Activated gamma-delta T cell treated with Interleukin-2 at 50 U/mL for 16 hours (primary cell): Measurements from ENCODE around the gene CSNK1E.
A peak's percentile ranks its signal among the peaks of the same experiment; 100 is the strongest.
"Not testable (repeated sequence)": the region's sequence is repeated elsewhere in the genome, so short reads cannot be mapped to it uniquely, and the experiment has no call there.

ENCODE experiments used
- DNase-seq: peaks from one replicate; pipeline ENCODE4 v3.0.0-alpha.2; 2020

The CSNK1E gene

GRCh38 chr22:38317122-38317994 lies at the start of gene CSNK1E:
Gene CSNK1E, minus strand, starts transcription at chr22:38317433. Its CDS starts 3,276 bp downstream, at chr22:38314157.
- DNase-seq: peak; percentile 66

- DNase-seq: not testable (repeated sequence)
These were observed 48.6 kb upstream of the CSNK1E start for GRCh38 chr22:38365829-38366228.

GRCh38 chr22:38365174-38365573 lies 47.9 kb upstream of the CSNK1E start:
- DNase-seq: not testable (repeated sequence)

- DNase-seq: not testable (repeated sequence)
These were observed 43.3 kb upstream of the CSNK1E start for GRCh38 chr22:38360560-38360959.

GRCh38 chr22:38359817-38360216 lies 42.6 kb upstream of the CSNK1E start:
- DNase-seq: not testable (repeated sequence)

- DNase-seq: not testable (repeated sequence)
These were observed 40.7 kb upstream of the CSNK1E start for GRCh38 chr22:38357971-38358370.

- no peak for DNase-seq
These were observed 38.0 kb upstream of the CSNK1E start for GRCh38 chr22:38355275-38355674.

- DNase-seq: no peak
These were observed 36.5 kb upstream of the CSNK1E start for GRCh38 chr22:38353701-38354100.

GRCh38 chr22:38353142-38353629 lies 36.0 kb upstream of the CSNK1E start:
- DNase-seq: peak; percentile 61

GRCh38 chr22:38352436-38352835 lies 35.2 kb upstream of the CSNK1E start:
- no peak for DNase-seq

- no peak for DNase-seq
These were observed 33.5 kb upstream of the CSNK1E start for GRCh38 chr22:38350444-38351359.

- DNase-seq: no peak
These were observed 31.7 kb upstream of the CSNK1E start for GRCh38 chr22:38348751-38349496.

GRCh38 chr22:38347944-38348750 lies 30.9 kb upstream of the CSNK1E start:
- DNase-seq: no peak

- DNase-seq: no peak
These were observed 30.1 kb upstream of the CSNK1E start for GRCh38 chr22:38347181-38347943.

- no peak for DNase-seq
These were observed 29.3 kb upstream of the CSNK1E start for GRCh38 chr22:38346506-38346905.

- DNase-seq: no peak
These were observed 28.5 kb upstream of the CSNK1E start for GRCh38 chr22:38345782-38346181.

- DNase-seq: not testable (repeated sequence)
These were observed 22.7 kb upstream of the CSNK1E start for GRCh38 chr22:38339893-38340292.

GRCh38 chr22:38338772-38339379 lies 21.6 kb upstream of the CSNK1E start:
- DNase-seq: no peak

GRCh38 chr22:38336699-38337098 lies 19.5 kb upstream of the CSNK1E start:
- no peak for DNase-seq

GRCh38 chr22:38335077-38335476 lies 17.8 kb upstream of the CSNK1E start:
- no peak for DNase-seq
